SK-N-SH treated with all-trans-retinoic acid at 6 μM for 48 hours (cell line): ENCODE data around the gene UHRF1.
A peak's percentile ranks its signal among the peaks of the same experiment; 100 is the strongest.

Experiments
- ATAC-seq: fragments of 200-7000 bp; cut with Tn5 transposase; 3 replicates; pipeline ENCODE4 v1.9.1; 2020; ENCODE audit warnings: mild to moderate bottlenecking, moderate library complexity
- BACH2 ChIP-seq: fragments of 250-450 bp; sonication (Bioruptor Pico); IDR thresholded peaks from 2 replicates; pipeline ENCODE4 v1.9.0; 2021; ENCODE audit warnings: mild to moderate bottlenecking, borderline replicate concordance
- CREB5 ChIP-seq: fragments of 250-450 bp; sonication (Bioruptor Pico); IDR thresholded peaks from 2 replicates; pipeline ENCODE4 v1.5.1; 2020; ENCODE audit warnings: low read depth, mild to moderate bottlenecking, moderate library complexity
- ISL1 ChIP-seq: fragments of 250-450 bp; sonication (Bioruptor Pico); IDR thresholded peaks from 2 replicates; pipeline ENCODE4 v2.1.2; 2022; ENCODE audit warnings: mild to moderate bottlenecking, moderate library complexity
- PPARA ChIP-seq: fragments of 250-450 bp; sonication (Bioruptor Pico); IDR thresholded peaks from 2 replicates; pipeline ENCODE4 v1.5.0; 2020; ENCODE audit warnings: mild to moderate bottlenecking, borderline replicate concordance
- SNAI2 ChIP-seq: fragments of 250-450 bp; sonication (Bioruptor Pico); IDR thresholded peaks from 2 replicates; pipeline ENCODE4 v1.5.0; 2020; ENCODE audit warnings: mild to moderate bottlenecking, moderate library complexity
- TOX ChIP-seq: fragments of 250-450 bp; sonication (Bioruptor Pico); IDR thresholded peaks from 2 replicates; pipeline ENCODE4 v1.8.0; 2021; ENCODE audit warnings: mild to moderate bottlenecking, moderate library complexity, borderline replicate concordance
- TSHZ2 ChIP-seq: fragments of 250-450 bp; sonication (Bioruptor Pico); IDR thresholded peaks from 2 replicates; pipeline ENCODE4 v1.5.0; 2020; ENCODE audit warnings: mild to moderate bottlenecking, moderate library complexity
- ZC3H10 ChIP-seq: fragments of 250-450 bp; sonication (Bioruptor Pico); IDR thresholded peaks from 2 replicates; pipeline ENCODE4 v1.5.1; 2021; ENCODE audit warnings: mild to moderate bottlenecking, moderate library complexity
- ZFP3 ChIP-seq: fragments of 250-450 bp; sonication (Bioruptor Pico); IDR thresholded peaks from 2 replicates; pipeline ENCODE4 v1.5.0; 2020; ENCODE audit warnings: mild to moderate bottlenecking, moderate library complexity
- ZFP30 ChIP-seq: fragments of 450-650 bp; formaldehyde crosslinking; IDR thresholded peaks from 2 replicates; pipeline ENCODE4 v1.5.0; 2022; ENCODE audit warnings: mild to moderate bottlenecking, moderate library complexity
- ZNF565 ChIP-seq: fragments of 450-650 bp; formaldehyde crosslinking; conservative IDR thresholded peaks from 2 replicates; pipeline ENCODE4 v1.5.0; 2020; ENCODE audit warnings: low read depth, mild to moderate bottlenecking, moderate library complexity
- ZNF70 ChIP-seq: fragments of 450-650 bp; formaldehyde crosslinking; IDR thresholded peaks from 2 replicates; pipeline ENCODE4 v1.5.0; 2020; ENCODE audit warnings: mild to moderate bottlenecking, moderate library complexity
- ZNF8 ChIP-seq: fragments of 450-650 bp; formaldehyde crosslinking; IDR thresholded peaks from 2 replicates; pipeline ENCODE4 v1.5.0; 2020; ENCODE audit warnings: mild to moderate bottlenecking, moderate library complexity
- TF ChIP-seq, protein P1 (sequence below): fragments of 250-450 bp; sonication (Bioruptor Pico); IDR thresholded peaks from 2 replicates; pipeline ENCODE4 v1.5.1; 2021; ENCODE audit warnings: mild to moderate bottlenecking, moderate library complexity
- TF ChIP-seq, protein P2 (sequence below): fragments of 250-450 bp; sonication (Bioruptor Pico); IDR thresholded peaks from 2 replicates; pipeline ENCODE4 v1.8.0; 2021; ENCODE audit warnings: low read depth, mild to moderate bottlenecking, moderate library complexity, borderline replicate concordance

The UHRF1 gene

GRCh38 chr19:4987692-4988370 lies 78.5 kb downstream of the UHRF1 start (continued):
- no peak for TF ChIP-seq ZC3H10 (CRISPR knock-in tag)
- TF ChIP-seq ZNF8 (CRISPR knock-in tag): no peak
- TF ChIP-seq, protein P1, sequence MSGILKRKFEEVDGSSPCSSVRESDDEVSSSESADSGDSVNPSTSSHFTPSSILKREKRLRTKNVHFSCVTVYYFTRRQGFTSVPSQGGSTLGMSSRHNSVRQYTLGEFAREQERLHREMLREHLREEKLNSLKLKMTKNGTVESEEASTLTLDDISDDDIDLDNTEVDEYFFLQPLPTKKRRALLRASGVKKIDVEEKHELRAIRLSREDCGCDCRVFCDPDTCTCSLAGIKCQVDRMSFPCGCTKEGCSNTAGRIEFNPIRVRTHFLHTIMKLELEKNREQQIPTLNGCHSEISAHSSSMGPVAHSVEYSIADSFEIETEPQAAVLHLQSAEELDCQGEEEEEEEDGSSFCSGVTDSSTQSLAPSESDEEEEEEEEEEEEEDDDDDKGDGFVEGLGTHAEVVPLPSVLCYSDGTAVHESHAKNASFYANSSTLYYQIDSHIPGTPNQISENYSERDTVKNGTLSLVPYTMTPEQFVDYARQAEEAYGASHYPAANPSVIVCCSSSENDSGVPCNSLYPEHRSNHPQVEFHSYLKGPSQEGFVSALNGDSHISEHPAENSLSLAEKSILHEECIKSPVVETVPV: no peak
- no peak for TF ChIP-seq SNAI2 (CRISPR knock-in tag)
- no peak for TF ChIP-seq PPARA (CRISPR knock-in tag)
- TF ChIP-seq ZFP3: no peak
- no peak for TF ChIP-seq ISL1 (CRISPR knock-in tag)

GRCh38 chr19:4988770-4989251 lies 79.5 kb downstream of the UHRF1 start:
- peak; percentile 83 for ATAC-seq
- TF ChIP-seq ZNF8 (CRISPR knock-in tag): no peak
- no peak for TF ChIP-seq ZC3H10 (CRISPR knock-in tag)
- TF ChIP-seq BACH2: no peak
- TF ChIP-seq ISL1 (CRISPR knock-in tag): no peak
- no peak for TF ChIP-seq TSHZ2 (CRISPR knock-in tag)
- TF ChIP-seq, all 23 proteins: peak for 0

- TF ChIP-seq TOX (no peak), ZNF70 (no peak), ZFP3 (no peak), SNAI2 (CRISPR knock-in tag) (no peak), TSHZ2 (CRISPR knock-in tag) (no peak), CREB5 (CRISPR knock-in tag) (no peak)
- TF ChIP-seq, protein P2, sequence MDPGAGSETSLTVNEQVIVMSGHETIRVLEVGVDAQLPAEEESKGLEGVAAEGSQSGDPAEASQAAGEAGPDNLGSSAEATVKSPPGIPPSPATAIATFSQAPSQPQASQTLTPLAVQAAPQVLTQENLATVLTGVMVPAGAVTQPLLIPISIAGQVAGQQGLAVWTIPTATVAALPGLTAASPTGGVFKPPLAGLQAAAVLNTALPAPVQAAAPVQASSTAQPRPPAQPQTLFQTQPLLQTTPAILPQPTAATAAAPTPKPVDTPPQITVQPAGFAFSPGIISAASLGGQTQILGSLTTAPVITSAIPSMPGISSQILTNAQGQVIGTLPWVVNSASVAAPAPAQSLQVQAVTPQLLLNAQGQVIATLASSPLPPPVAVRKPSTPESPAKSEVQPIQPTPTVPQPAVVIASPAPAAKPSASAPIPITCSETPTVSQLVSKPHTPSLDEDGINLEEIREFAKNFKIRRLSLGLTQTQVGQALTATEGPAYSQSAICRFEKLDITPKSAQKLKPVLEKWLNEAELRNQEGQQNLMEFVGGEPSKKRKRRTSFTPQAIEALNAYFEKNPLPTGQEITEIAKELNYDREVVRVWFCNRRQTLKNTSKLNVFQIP (CRISPR knock-in tag): no peak
- TF ChIP-seq, all 23 proteins: peak for 0
Measured at GRCh38 chr19:4990306-4990705, 81.0 kb downstream of the UHRF1 start.

GRCh38 chr19:4991538-4991937 lies 82.2 kb downstream of the UHRF1 start:
- TF ChIP-seq ZNF565: no peak
- TF ChIP-seq ZFP30 (CRISPR knock-in tag): no peak
- TF ChIP-seq, all 23 proteins: peak for 0
- no peak for ATAC-seq

More at GRCh38 chr19:4990306-4990705, 81.0 kb downstream of the UHRF1 start:
- ATAC-seq: no peak
